ENCODE data around the gene ZNF684. TPM values are rescaled to one million over a fixed set of nuclear protein-coding genes. Genes with fewer than 3 reads are reported as not detected.
"Not testable (repeated sequence)": the region's sequence is repeated elsewhere in the genome, so short reads cannot be mapped to it uniquely, and the experiment has no call there.

The ZNF684 gene
- total RNA-seq, 4 donors from 2014 or later: 2.3 to 46.2 (median 4.4) TPM

DNA sequence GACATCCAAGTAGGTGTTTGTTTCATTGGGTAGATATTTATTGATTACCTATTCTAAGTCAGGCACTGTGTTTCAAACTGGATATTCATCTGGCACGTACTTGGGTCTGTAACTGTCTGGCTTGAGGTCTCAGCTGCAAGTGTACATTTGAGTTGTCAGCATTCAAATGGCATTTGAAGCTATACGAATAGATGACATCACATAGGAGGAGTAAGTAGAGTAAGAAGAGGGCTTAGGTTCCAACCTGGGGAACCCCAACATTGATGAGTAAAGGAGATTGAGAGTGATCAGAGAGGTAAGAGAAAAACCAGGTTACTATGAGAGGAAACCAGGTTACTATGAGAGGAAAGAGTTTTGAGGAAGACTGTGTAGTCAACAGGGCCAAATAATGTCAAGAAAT lies 30.7 kb downstream of the ZNF684 start:
- H3K9me3 ChIP-seq: no peaks in the 10 kb centered on the region
- no peak for DNase-seq
- TF ChIP-seq, protein P1, sequence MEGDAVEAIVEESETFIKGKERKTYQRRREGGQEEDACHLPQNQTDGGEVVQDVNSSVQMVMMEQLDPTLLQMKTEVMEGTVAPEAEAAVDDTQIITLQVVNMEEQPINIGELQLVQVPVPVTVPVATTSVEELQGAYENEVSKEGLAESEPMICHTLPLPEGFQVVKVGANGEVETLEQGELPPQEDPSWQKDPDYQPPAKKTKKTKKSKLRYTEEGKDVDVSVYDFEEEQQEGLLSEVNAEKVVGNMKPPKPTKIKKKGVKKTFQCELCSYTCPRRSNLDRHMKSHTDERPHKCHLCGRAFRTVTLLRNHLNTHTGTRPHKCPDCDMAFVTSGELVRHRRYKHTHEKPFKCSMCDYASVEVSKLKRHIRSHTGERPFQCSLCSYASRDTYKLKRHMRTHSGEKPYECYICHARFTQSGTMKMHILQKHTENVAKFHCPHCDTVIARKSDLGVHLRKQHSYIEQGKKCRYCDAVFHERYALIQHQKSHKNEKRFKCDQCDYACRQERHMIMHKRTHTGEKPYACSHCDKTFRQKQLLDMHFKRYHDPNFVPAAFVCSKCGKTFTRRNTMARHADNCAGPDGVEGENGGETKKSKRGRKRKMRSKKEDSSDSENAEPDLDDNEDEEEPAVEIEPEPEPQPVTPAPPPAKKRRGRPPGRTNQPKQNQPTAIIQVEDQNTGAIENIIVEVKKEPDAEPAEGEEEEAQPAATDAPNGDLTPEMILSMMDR (IDR thresholded peaks at IDR 0.05): no peak
- no peak for TF ChIP-seq POLR2A (IDR thresholded peaks at IDR 0.05)
- no peaks in the 10 kb centered on the region for H3K36me3 ChIP-seq
- H3K27me3 ChIP-seq: no peaks in the 10 kb centered on the region
- no peak overlapping the region for H3K27ac ChIP-seq
- H3K4me3 ChIP-seq: no peak overlapping the region
- H3K4me1 ChIP-seq: no peaks in the 10 kb centered on the region

GRCh38 chr1:40563266-40563665 lies 31.8 kb downstream of the ZNF684 start:
- Histone ChIP-seq H3K9me3 (no peaks in the 10 kb centered on the region), H3K4me3 (no peak overlapping the region), H3K4me1 (no peaks in the 10 kb centered on the region), H3K27me3 (no peaks in the 10 kb centered on the region), H3K36me3 (no peaks in the 10 kb centered on the region), H3K27ac (no peak overlapping the region)
- no peak for TF ChIP-seq POLR2A (IDR thresholded peaks at IDR 0.05)
- TF ChIP-seq, protein P1 (IDR thresholded peaks at IDR 0.05): no peak
- no peak for DNase-seq

- H3K9me3 ChIP-seq: no peaks in the 10 kb centered on the region
Measured at GRCh38 chr1:40564506-40564905, 33.1 kb downstream of the ZNF684 start.

GRCh38 chr1:40564913-40565312 lies 33.5 kb downstream of the ZNF684 start:
- Histone ChIP-seq H3K27ac (no peak overlapping the region), H3K4me3 (no peak overlapping the region), H3K9me3 (no peaks in the 10 kb centered on the region), H3K4me1 (no peaks in the 10 kb centered on the region), H3K36me3 (no peaks in the 10 kb centered on the region), H3K27me3 (no peaks in the 10 kb centered on the region)
- no peak for TF ChIP-seq POLR2A (IDR thresholded peaks at IDR 0.05)
- TF ChIP-seq, protein P1 (IDR thresholded peaks at IDR 0.05): no peak
- DNase-seq: no peak

More at GRCh38 chr1:40564506-40564905, 33.1 kb downstream of the ZNF684 start:
- TF ChIP-seq POLR2A (IDR thresholded peaks at IDR 0.05): no peak
- TF ChIP-seq, protein P1 (IDR thresholded peaks at IDR 0.05): no peak
- Histone ChIP-seq H3K4me3 (no peak overlapping the region), H3K27me3 (no peaks in the 10 kb centered on the region), H3K27ac (no peak overlapping the region), H3K36me3 (no peaks in the 10 kb centered on the region), H3K4me1 (no peaks in the 10 kb centered on the region)
- DNase-seq: no peak

DNA sequence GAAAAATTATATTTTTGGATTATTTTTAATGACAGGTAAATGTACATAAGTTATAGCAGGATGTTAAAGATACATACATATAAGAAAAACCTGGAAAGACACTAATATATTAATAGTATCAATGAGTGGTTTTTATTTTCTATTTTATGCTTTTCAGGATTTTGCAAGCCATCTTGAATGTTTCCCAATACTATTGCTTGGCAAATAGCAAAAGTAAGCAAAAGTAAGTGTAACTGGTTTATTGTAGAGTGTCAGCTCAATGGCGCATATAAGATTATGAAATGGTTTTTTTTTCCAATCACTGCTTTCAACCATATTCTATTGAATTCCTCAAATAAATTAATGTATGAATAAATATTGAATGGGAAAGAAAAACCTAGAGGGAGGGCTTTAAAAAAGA lies 36.4 kb downstream of the ZNF684 start:
- H3K4me3 ChIP-seq: no peak overlapping the region
- H3K27me3 ChIP-seq: no peaks in the 10 kb centered on the region
- H3K27ac ChIP-seq: no peak overlapping the region
- DNase-seq: no peak
- H3K4me1 ChIP-seq: no peaks in the 10 kb centered on the region
- TF ChIP-seq POLR2A (IDR thresholded peaks at IDR 0.05): no peak
- TF ChIP-seq, protein P1 (IDR thresholded peaks at IDR 0.05): no peak
- H3K36me3 ChIP-seq: no peaks in the 10 kb centered on the region
- no peaks in the 10 kb centered on the region for H3K9me3 ChIP-seq

DNA sequence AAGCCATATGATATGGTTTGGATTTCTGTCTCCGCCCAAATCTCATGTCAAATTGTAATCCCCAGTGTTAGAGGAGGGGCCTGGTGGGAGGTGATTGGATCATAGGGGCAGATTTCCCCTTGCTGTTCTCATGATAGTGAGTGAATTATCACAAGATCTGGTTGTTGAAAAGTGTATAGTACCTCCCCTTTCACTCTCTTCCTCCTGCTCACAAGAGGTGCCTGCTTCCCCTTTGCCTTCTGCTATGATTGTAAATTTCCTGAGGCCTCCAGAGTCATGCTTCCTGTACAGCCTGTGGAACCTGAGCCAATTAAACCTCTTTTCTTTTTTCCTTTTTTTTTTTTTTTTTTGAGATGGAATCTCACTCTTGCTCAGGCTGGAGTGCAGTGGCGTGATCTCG lies 43.4 kb downstream of the ZNF684 start:
- not testable (repeated sequence) for DNase-seq, H3K27me3 ChIP-seq, H3K27ac ChIP-seq, H3K4me3 ChIP-seq, H3K36me3 ChIP-seq, H3K4me1 ChIP-seq, H3K9me3 ChIP-seq

All from Peyer's patch (tissue), 4 donors.